Measurements from ENCODE around the gene DBNL.

DNA sequence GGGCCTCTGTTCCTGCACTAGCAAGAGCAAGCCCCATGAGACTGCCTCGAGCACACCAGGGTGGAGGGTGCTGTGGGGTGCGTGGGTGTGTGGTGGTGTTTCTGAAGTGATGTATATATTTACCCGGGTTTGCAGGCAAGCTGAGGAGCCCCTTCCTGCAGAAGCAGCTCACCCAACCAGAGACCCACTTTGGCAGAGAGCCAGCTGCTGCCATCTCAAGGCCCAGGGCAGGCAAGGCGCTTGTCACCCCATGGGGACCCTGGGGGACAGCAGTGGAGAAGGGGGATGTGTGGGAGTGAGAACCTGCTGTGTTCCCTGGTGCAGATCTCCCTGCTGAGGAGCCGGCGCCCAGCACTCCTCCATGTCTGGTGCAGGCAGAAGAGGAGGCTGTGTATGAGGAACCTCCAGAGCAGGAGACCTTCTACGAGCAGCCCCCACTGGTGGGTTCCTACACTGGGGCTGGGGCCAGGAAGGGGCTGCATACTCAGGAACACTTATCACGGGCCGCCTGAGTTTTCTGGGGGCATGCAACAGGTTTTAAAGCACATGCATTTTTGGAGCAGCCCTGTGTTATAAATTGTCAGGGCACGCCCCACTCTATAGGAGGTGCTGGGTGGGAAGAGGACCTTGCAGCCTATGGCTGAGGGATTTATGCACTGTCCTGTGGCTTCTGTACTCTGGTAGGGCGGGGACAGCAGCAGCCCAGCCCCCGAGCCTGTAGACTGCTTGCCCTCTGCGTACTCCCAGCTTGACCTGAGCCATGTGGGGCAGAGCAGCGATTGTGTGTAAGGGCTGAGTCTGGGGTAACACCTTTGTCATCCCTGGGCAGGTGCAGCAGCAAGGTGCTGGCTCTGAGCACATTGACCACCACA, 15.0 kb downstream of the DBNL start:
- TF ChIP-seq BACH2 (CRISPR knock-in tag; IDR thresholded peaks at IDR 0.05; ENCODE audit: borderline replicate concordance) (no peak), ZNF565 (CRISPR knock-in tag; conservative IDR thresholded peaks at IDR 0.05; ENCODE audit: low read depth) (no peak), ZNF70 (CRISPR knock-in tag; IDR thresholded peaks at IDR 0.05) (no peak), RARB (CRISPR knock-in tag; IDR thresholded peaks at IDR 0.05) (no peak), ZFP30 (CRISPR knock-in tag; IDR thresholded peaks at IDR 0.05) (no peak), ZFP3 (CRISPR knock-in tag; IDR thresholded peaks at IDR 0.05) (no peak), ISL1 (CRISPR knock-in tag; IDR thresholded peaks at IDR 0.05) (no peak), ZNF8 (CRISPR knock-in tag; IDR thresholded peaks at IDR 0.05) (no peak), GLIS3 (CRISPR knock-in tag; IDR thresholded peaks at IDR 0.05) (no peak), ARNTL (CRISPR knock-in tag; IDR thresholded peaks at IDR 0.05; ENCODE audit: borderline replicate concordance, low read depth) (no peak)
- TF ChIP-seq, protein P1, sequence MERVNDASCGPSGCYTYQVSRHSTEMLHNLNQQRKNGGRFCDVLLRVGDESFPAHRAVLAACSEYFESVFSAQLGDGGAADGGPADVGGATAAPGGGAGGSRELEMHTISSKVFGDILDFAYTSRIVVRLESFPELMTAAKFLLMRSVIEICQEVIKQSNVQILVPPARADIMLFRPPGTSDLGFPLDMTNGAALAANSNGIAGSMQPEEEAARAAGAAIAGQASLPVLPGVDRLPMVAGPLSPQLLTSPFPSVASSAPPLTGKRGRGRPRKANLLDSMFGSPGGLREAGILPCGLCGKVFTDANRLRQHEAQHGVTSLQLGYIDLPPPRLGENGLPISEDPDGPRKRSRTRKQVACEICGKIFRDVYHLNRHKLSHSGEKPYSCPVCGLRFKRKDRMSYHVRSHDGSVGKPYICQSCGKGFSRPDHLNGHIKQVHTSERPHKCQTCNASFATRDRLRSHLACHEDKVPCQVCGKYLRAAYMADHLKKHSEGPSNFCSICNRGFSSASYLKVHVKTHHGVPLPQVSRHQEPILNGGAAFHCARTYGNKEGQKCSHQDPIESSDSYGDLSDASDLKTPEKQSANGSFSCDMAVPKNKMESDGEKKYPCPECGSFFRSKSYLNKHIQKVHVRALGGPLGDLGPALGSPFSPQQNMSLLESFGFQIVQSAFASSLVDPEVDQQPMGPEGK (CRISPR knock-in tag; IDR thresholded peaks at IDR 0.05; ENCODE audit: borderline replicate concordance): no peak
- TF ChIP-seq, protein P2, sequence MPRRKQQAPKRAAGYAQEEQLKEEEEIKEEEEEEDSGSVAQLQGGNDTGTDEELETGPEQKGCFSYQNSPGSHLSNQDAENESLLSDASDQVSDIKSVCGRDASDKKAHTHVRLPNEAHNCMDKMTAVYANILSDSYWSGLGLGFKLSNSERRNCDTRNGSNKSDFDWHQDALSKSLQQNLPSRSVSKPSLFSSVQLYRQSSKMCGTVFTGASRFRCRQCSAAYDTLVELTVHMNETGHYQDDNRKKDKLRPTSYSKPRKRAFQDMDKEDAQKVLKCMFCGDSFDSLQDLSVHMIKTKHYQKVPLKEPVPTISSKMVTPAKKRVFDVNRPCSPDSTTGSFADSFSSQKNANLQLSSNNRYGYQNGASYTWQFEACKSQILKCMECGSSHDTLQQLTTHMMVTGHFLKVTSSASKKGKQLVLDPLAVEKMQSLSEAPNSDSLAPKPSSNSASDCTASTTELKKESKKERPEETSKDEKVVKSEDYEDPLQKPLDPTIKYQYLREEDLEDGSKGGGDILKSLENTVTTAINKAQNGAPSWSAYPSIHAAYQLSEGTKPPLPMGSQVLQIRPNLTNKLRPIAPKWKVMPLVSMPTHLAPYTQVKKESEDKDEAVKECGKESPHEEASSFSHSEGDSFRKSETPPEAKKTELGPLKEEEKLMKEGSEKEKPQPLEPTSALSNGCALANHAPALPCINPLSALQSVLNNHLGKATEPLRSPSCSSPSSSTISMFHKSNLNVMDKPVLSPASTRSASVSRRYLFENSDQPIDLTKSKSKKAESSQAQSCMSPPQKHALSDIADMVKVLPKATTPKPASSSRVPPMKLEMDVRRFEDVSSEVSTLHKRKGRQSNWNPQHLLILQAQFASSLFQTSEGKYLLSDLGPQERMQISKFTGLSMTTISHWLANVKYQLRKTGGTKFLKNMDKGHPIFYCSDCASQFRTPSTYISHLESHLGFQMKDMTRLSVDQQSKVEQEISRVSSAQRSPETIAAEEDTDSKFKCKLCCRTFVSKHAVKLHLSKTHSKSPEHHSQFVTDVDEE (CRISPR knock-in tag; IDR thresholded peaks at IDR 0.05): no peak
- TF ChIP-seq, protein P3, sequence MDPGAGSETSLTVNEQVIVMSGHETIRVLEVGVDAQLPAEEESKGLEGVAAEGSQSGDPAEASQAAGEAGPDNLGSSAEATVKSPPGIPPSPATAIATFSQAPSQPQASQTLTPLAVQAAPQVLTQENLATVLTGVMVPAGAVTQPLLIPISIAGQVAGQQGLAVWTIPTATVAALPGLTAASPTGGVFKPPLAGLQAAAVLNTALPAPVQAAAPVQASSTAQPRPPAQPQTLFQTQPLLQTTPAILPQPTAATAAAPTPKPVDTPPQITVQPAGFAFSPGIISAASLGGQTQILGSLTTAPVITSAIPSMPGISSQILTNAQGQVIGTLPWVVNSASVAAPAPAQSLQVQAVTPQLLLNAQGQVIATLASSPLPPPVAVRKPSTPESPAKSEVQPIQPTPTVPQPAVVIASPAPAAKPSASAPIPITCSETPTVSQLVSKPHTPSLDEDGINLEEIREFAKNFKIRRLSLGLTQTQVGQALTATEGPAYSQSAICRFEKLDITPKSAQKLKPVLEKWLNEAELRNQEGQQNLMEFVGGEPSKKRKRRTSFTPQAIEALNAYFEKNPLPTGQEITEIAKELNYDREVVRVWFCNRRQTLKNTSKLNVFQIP (CRISPR knock-in tag; IDR thresholded peaks at IDR 0.05; ENCODE audit: borderline replicate concordance, low read depth): no peak
